Measurements from ENCODE around the gene KCNJ1. TPM values are rescaled to one million over a fixed set of nuclear protein-coding genes. Genes with fewer than 3 reads are reported as not detected.

KCNJ1 gene
- total and polyA plus RNA-seq, 10 of the 15 experiments (the other 5 are each of a cell fraction or from before 2014, with no cell fraction given), result not detected

DNA sequence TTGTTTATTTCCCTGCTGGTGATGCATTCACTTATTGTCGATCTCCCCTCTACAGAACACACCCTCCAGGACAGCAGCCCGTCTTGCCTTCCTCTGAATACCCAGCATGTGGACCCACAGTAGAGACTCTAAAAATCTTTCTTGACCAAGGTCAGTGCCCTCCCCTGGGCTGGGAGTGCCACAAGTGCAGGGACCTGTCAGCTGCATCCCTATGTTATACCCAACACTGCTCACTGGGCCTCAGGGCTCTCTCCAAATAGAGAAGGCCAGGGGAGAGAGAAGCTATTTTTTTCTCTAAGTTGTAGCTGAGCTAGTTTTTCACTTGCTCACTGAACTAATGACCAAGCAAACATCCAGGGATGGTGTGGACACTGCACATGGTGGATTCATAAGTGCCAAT lies 9.8 kb downstream of the KCNJ1 start:
- no peak overlapping the region for H3K4me3 ChIP-seq
- ChIA-PET SMC1A (ENCODE audit: uncharacterized antibody, unreplicated experiment) (interaction anchor here (0.6 to 3.0 kb wide), 8 partner anchors 9 to 700 kb away, joined by 3 to 9 read pairs (median 4); no protein-coding TSS in a partner anchor), POLR2A (no interaction called here), RAD21 (ENCODE audit: unreplicated experiment) (interaction anchor here (0.5 to 2.2 kb wide), 3 partner anchors 9 to 1013 kb away, joined by 3 to 7 read pairs (median 3); partner anchors contain the start of gene KCNJ1), CTCF (interaction anchor here (0.7 to 4.9 kb wide), 10 partner anchors 9 to 699 kb away, joined by 3 to 32 read pairs (median 8); no protein-coding TSS in a partner anchor)
- no TSS peak for BruUV-seq (replicated peaks)
- intact Hi-C loops (cut with micrococcal nuclease; ENCODE audit: unreplicated experiment) (no loop called here), in situ Hi-C loops (cut with MboI) (loop anchor here (5.0 to 10.0 kb wide), 2 partner anchors 690 to 833 kb away; no protein-coding TSS in a partner anchor)
- FAIRE-seq (no peak), DNase-seq (ENCODE audit: low read depth, low spot score) (no peak), ATAC-seq (no peak)
- H4K20me1 ChIP-seq (ENCODE audit: control insufficient read depth, insufficient read depth), result no peaks in the 10 kb centered on the region
- H3K9ac ChIP-seq (ENCODE audit: control insufficient read depth, insufficient read depth, low read length), result no peak overlapping the region
- no peaks in the 10 kb centered on the region for H3K79me2 ChIP-seq (ENCODE audit: control insufficient read depth, insufficient read depth, low read length)
- no peak overlapping the region for H3K27ac ChIP-seq (ENCODE audit: control insufficient read depth, insufficient read depth)
- 45% methylated on average over 2 of the region's 2 CpGs for WGBS (ENCODE audit: insufficient coverage, insufficient replicate concordance, low lambda C conversion rate, missing lambda C conversion rate)
- no peaks in the 10 kb centered on the region; a peak in 2 of 4 replicates for H3K27me3 ChIP-seq (replicated peaks in 1 of 2; ENCODE audit: control insufficient read depth in 2 of 2, insufficient read depth in 2 of 2, low read length in 1 of 2)
- H3K36me3 ChIP-seq (ENCODE audit: control insufficient read depth in 2 of 2, insufficient read depth in 2 of 2, low read length in 1 of 2), result no peaks in the 10 kb centered on the region
- H3K4me2 ChIP-seq (ENCODE audit: control insufficient read depth, insufficient read depth), result no peak overlapping the region
- H3K9me3 ChIP-seq (replicated peaks; ENCODE audit: control insufficient read depth, insufficient read depth, low read length), result no peaks in the 10 kb centered on the region
- no peak overlapping the region for H2AFZ ChIP-seq (ENCODE audit: control insufficient read depth, low read depth, low read length)
- no peaks in the 10 kb centered on the region for H3K4me1 ChIP-seq (ENCODE audit: control insufficient read depth, insufficient read depth, low read length)
- no peak for TF ChIP-seq EZH2 (IDR thresholded peaks at IDR 0.05; ENCODE audit: borderline replicate concordance, control insufficient read depth, low read depth, low read length)
- TF ChIP-seq RELB (IDR thresholded peaks at IDR 0.05; ENCODE audit: low read depth), result no peak
- TF ChIP-seq POLR2A (IDR thresholded peaks at IDR 0.05; ENCODE audit: low read depth, low read length), result no peak
- no peak for TF ChIP-seq POLR2AphosphoS5 (IDR thresholded peaks at IDR 0.05; ENCODE audit: low read length)
- TF ChIP-seq WRNIP1 (IDR thresholded peaks at IDR 0.05; ENCODE audit: borderline replicate concordance, low read depth, low read length), result no peak
- TF ChIP-seq CBX3 (IDR thresholded peaks at IDR 0.05; ENCODE audit: borderline replicate concordance, low read depth), result no peak
- no peak for TF ChIP-seq ZBTB33 (IDR thresholded peaks at IDR 0.05)
- no peak for TF ChIP-seq BCL11A (IDR thresholded peaks at IDR 0.05; ENCODE audit: low read depth, low read length)
- TF ChIP-seq, protein P1, sequence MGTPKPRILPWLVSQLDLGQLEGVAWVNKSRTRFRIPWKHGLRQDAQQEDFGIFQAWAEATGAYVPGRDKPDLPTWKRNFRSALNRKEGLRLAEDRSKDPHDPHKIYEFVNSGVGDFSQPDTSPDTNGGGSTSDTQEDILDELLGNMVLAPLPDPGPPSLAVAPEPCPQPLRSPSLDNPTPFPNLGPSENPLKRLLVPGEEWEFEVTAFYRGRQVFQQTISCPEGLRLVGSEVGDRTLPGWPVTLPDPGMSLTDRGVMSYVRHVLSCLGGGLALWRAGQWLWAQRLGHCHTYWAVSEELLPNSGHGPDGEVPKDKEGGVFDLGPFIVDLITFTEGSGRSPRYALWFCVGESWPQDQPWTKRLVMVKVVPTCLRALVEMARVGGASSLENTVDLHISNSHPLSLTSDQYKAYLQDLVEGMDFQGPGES (IDR thresholded peaks at IDR 0.05), result no peak
- TF ChIP-seq TBL1XR1 (IDR thresholded peaks at IDR 0.05; ENCODE audit: low read depth, low read length), result no peak
- TF ChIP-seq, protein P2, sequence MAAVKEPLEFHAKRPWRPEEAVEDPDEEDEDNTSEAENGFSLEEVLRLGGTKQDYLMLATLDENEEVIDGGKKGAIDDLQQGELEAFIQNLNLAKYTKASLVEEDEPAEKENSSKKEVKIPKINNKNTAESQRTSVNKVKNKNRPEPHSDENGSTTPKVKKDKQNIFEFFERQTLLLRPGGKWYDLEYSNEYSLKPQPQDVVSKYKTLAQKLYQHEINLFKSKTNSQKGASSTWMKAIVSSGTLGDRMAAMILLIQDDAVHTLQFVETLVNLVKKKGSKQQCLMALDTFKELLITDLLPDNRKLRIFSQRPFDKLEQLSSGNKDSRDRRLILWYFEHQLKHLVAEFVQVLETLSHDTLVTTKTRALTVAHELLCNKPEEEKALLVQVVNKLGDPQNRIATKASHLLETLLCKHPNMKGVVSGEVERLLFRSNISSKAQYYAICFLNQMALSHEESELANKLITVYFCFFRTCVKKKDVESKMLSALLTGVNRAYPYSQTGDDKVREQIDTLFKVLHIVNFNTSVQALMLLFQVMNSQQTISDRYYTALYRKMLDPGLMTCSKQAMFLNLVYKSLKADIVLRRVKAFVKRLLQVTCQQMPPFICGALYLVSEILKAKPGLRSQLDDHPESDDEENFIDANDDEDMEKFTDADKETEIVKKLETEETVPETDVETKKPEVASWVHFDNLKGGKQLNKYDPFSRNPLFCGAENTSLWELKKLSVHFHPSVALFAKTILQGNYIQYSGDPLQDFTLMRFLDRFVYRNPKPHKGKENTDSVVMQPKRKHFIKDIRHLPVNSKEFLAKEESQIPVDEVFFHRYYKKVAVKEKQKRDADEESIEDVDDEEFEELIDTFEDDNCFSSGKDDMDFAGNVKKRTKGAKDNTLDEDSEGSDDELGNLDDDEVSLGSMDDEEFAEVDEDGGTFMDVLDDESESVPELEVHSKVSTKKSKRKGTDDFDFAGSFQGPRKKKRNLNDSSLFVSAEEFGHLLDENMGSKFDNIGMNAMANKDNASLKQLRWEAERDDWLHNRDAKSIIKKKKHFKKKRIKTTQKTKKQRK (IDR thresholded peaks at IDR 0.05; ENCODE audit: low read depth, low read length), result no peak
- no peak for TF ChIP-seq ZNF24 (IDR thresholded peaks at IDR 0.05)
- TF ChIP-seq, protein P3, sequence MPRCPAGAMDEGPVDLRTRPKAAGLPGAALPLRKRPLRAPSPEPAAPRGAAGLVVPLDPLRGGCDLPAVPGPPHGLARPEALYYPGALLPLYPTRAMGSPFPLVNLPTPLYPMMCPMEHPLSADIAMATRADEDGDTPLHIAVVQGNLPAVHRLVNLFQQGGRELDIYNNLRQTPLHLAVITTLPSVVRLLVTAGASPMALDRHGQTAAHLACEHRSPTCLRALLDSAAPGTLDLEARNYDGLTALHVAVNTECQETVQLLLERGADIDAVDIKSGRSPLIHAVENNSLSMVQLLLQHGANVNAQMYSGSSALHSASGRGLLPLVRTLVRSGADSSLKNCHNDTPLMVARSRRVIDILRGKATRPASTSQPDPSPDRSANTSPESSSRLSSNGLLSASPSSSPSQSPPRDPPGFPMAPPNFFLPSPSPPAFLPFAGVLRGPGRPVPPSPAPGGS (IDR thresholded peaks at IDR 0.05; ENCODE audit: borderline replicate concordance, insufficient read depth, low read depth, low read length, poor library complexity, severe bottlenecking), result no peak

Data from GM12878 (cell line).